H54 (cell line): ENCODE results near the gene FANCL.

Experiments used
- DNase-seq: peaks from one replicate; pipeline ENCODE4 v3.0.0; 2011; ENCODE audit warnings: low spot score, mixed read lengths; ENCODE audit not compliant: insufficient read length
- FAIRE-seq: peaks from 3 replicates; lab custom pipeline; 2011; peaks lifted over from hg19 to GRCh38; lab: Jason Lieb, UNC
- POLR2A ChIP-seq: IDR thresholded peaks from 2 replicates; pipeline ENCODE4 v1.6.1; 2011; ENCODE audit warnings: low read depth, mild to moderate bottlenecking, low read length

Gene FANCL

DNA sequence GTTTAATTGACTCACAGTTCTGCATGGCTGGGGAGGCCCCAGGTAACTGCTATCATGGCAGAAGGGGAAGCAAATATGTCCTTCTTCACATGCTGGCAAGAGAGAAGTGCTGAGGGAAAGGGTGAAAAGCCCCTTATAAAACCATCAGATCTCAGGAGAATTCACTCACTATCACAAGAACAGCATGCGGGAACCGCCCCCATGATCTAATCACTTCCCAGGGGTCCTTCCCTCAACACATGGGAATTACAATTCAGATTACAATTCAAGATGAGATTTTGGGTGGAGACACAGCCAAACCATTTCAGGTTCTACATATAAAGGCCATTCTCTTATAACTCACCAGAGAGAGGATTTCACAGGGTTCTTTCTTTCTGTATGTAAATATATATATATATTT, 131.6 kb downstream of the FANCL start:
- FAIRE-seq (no peak), DNase-seq (no peak)
- TF ChIP-seq POLR2A, result no peak
